ENCODE results near the gene NEK9. TPM values are rescaled to one million over a fixed set of nuclear protein-coding genes. Genes with fewer than 3 reads are reported as not detected.
"Not testable (repeated sequence)": the region's sequence is repeated elsewhere in the genome, so short reads cannot be mapped to it uniquely, and the experiment has no call there.

The NEK9 gene
- total RNA-seq, 2 donors from 2014 or later = 26.4 to 38.4 TPM

- intact Hi-C loops (cut with DNase I) = no loop called here
- TF ChIP-seq POLR2A (IDR thresholded peaks at IDR 0.05) (no peak), CTCF (IDR thresholded peaks at IDR 0.05) (no peak)
- H3K36me3 ChIP-seq (replicated peaks in 1 of 2; ENCODE audit: insufficient read depth in 1 of 2, low read depth in 2 of 2) = no peaks in the 10 kb centered on the region
- no peaks in the 10 kb centered on the region for H3K27me3 ChIP-seq
- no peak for DNase-seq
- 61 to 65% methylated on average over 10 of the region's 10 CpGs for WGBS, 2 donors
- H3K4me1 ChIP-seq = peaks cover 29% of the 10 kb centered on the region
- no peaks in the 10 kb centered on the region for H3K9me3 ChIP-seq
- no peak for ATAC-seq
- peak overlapping the region in 1 of 2 donors; percentile 66 for H3K4me3 ChIP-seq
- peak overlapping the region in 3 of 4 donors; percentile 92 to 95 (median 92) for H3K27ac ChIP-seq
These were observed 1.2 kb upstream of the NEK9 start for GRCh38 chr14:75127903-75128595.

- DNase-seq = peak in 3 of 4 donors; percentile 22 to 41 (median 26)
- Histone ChIP-seq H3K4me1 (peaks cover 24% of the 10 kb centered on the region), H3K27ac (peak overlapping the region; percentile 83 to 95 (median 92)), H3K4me3 (peak overlapping the region; percentile 66 to 92)
- ATAC-seq = peak; percentile 19
- H3K27me3 ChIP-seq; H3K36me3 ChIP-seq (replicated peaks in 1 of 2; ENCODE audit: insufficient read depth in 1 of 2, low read depth in 2 of 2); H3K9me3 ChIP-seq; intact Hi-C loops (cut with DNase I): not testable (repeated sequence)
- WGBS, 2 donors = 8 to 16% methylated on average over 16 of the region's 16 CpGs
These were observed 599 bp upstream of the NEK9 start for GRCh38 chr14:75127474-75127820.

- intact Hi-C loops (cut with DNase I) = no loop called here
- Histone ChIP-seq H3K27me3 (no peaks in the 10 kb centered on the region), H3K4me3 (peak overlapping the region; percentile 66 to 92), H3K4me1 (peaks cover 20% of the 10 kb centered on the region), H3K9me3 (no peaks in the 10 kb centered on the region), H3K36me3 (replicated peaks in 1 of 2; ENCODE audit: insufficient read depth in 1 of 2, low read depth in 2 of 2) (no peaks in the 10 kb centered on the region), H3K27ac (peak overlapping the region; percentile 83 to 95 (median 92))
- WGBS, 2 donors = 4 to 6% methylated on average over 6 of the region's 6 CpGs
- DNase-seq = no peak
- ATAC-seq = no peak
- no peak for TF ChIP-seq POLR2A (IDR thresholded peaks at IDR 0.05)
- TF ChIP-seq CTCF (IDR thresholded peaks at IDR 0.05) = no peak
These were observed 715 bp downstream of the NEK9 start for GRCh38 chr14:75126121-75126544.

GRCh38 chr14:75125617-75126016, 1.2 kb downstream of the NEK9 start:
- H3K4me1 ChIP-seq = peaks cover 20% of the 10 kb centered on the region
- 55 to 62% methylated on average over 5 of the region's 5 CpGs for WGBS, 2 donors

GRCh38 chr14:75123991-75124390, 2.9 kb downstream of the NEK9 start:
- H3K4me3 ChIP-seq = no peak overlapping the region
- intact Hi-C loops (cut with DNase I) = no loop called here
- DNase-seq = peak in 1 of 4 donors; percentile 52
- ATAC-seq = no peak
- H3K36me3 ChIP-seq (replicated peaks in 1 of 2; ENCODE audit: insufficient read depth in 1 of 2, low read depth in 2 of 2) = peaks cover 0 to 7% of the 10 kb centered on the region in 2 donors
- WGBS, 2 donors = 51 to 74% methylated on average over 7 of the region's 7 CpGs
- peak overlapping the region in 1 of 4 donors; percentile 44 for H3K27ac ChIP-seq
- H3K4me1 ChIP-seq = peaks cover 20% of the 10 kb centered on the region
- H3K9me3 ChIP-seq = no peaks in the 10 kb centered on the region
- TF ChIP-seq CTCF (IDR thresholded peaks at IDR 0.05) = no peak
- TF ChIP-seq POLR2A (IDR thresholded peaks at IDR 0.05) = no peak
- H3K27me3 ChIP-seq = no peaks in the 10 kb centered on the region

More at GRCh38 chr14:75125617-75126016, 1.2 kb downstream of the NEK9 start:
- H3K36me3 ChIP-seq (replicated peaks in 1 of 2; ENCODE audit: insufficient read depth in 1 of 2, low read depth in 2 of 2) = no peaks in the 10 kb centered on the region
- H3K4me3 ChIP-seq = no peak overlapping the region
- H3K27me3 ChIP-seq = no peaks in the 10 kb centered on the region
- intact Hi-C loops (cut with DNase I) = no loop called here
- DNase-seq (no peak), ATAC-seq (no peak)
- H3K27ac ChIP-seq = no peak overlapping the region
- no peaks in the 10 kb centered on the region for H3K9me3 ChIP-seq
- no peak for TF ChIP-seq CTCF (IDR thresholded peaks at IDR 0.05)
- no peak for TF ChIP-seq POLR2A (IDR thresholded peaks at IDR 0.05)

All from body of pancreas (tissue), 4 donors.